SJCRH30 (cell line): ENCODE data around the gene TBC1D22A. TPM values are rescaled to one million over a fixed set of nuclear protein-coding genes. Genes with fewer than 3 reads are reported as not detected.

ENCODE experiments used
- DNase-seq, 2 experiments: peaks; one replicate each; pipeline ENCODE4 v3.0.0-alpha.2; 2015 to 2020
- H3K27ac ChIP-seq: fragments of 250-450 bp; sonication (Bioruptor Pico); 2 replicates; pipeline ENCODE4 v1.5.1; 2020; ENCODE audit warnings: mild to moderate bottlenecking, moderate library complexity
- H3K27me3 ChIP-seq: fragments of 250-450 bp; sonication (Bioruptor Pico); 2 replicates; pipeline ENCODE4 v1.5.1; 2020; ENCODE audit warnings: mild to moderate bottlenecking, moderate library complexity
- H3K36me3 ChIP-seq: fragments of 250-450 bp; sonication (Bioruptor Pico); 2 replicates; pipeline ENCODE4 v1.5.1; 2020; ENCODE audit warnings: mild to moderate bottlenecking, moderate library complexity
- H3K4me1 ChIP-seq: fragments of 250-450 bp; sonication (Bioruptor Pico); 2 replicates; pipeline ENCODE4 v1.5.1; 2020; ENCODE audit warnings: mild to moderate bottlenecking, moderate library complexity
- H3K4me3 ChIP-seq: fragments of 250-450 bp; sonication (Bioruptor Pico); 2 replicates; pipeline ENCODE4 v1.5.1; 2020; ENCODE audit warnings: mild to moderate bottlenecking, moderate library complexity
- H3K9me3 ChIP-seq: fragments of 250-450 bp; sonication (Bioruptor Pico); replicated peaks from 2 replicates; pipeline ENCODE4 v1.5.1; 2020; ENCODE audit warnings: mild to moderate bottlenecking, moderate library complexity
- total RNA-seq: library from RNA; depleted of rRNA; stranded (reverse); fragments of >200 nt; shearing (Covaris generic); gene quantifications from 2 replicates; pipeline ENCODE4 v1.2.3, GENCODE V29; 2014

Gene TBC1D22A
- total RNA-seq, 1 experiment from 2014 or later = 8.9 TPM

GRCh38 chr22:47189056-47189916 lies 426.8 kb downstream of the TBC1D22A start:
- no peak overlapping the region for H3K27ac ChIP-seq
- H3K36me3 ChIP-seq = no peaks in the 10 kb centered on the region
- no peaks in the 10 kb centered on the region for H3K27me3 ChIP-seq
- no peak overlapping the region for H3K4me3 ChIP-seq
- no peaks in the 10 kb centered on the region; the same call in 1 of the 2 replicates for H3K9me3 ChIP-seq
- H3K4me1 ChIP-seq = no peaks in the 10 kb centered on the region
- DNase-seq = no peak

DNA sequence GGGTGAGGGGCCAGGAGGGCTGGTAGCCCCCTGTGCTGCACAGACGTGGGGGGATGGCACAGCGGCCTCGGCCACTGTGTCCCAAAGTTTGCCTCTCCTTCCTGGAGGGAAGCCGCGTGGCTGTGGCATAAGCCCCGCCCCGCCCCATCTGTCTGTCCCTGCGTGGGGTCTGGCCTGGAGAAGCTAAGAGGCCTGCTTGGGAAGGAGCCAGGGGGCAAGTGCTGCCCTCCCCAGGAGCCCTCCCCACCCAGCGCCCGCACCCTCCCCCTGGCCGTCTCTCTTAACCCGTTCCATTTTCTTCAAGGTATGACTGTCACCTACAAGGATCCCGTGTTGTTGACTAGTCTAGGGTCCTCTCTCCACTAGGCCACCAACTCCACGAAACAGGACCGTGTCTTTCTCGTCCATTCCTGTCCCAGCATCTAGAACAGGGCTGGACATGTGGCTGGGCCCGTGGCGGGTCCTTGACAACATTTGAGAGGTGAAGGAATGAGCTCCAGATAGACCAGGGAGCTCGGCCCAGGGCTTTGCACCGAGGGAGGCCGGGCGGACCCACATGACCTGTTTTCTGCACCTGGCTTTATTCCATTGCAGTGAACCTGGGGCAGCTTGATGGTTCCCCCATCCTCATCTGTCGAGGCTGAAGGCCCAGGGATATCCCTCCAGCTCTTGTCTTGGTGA lies 428.0 kb downstream of the TBC1D22A start:
- no peaks in the 10 kb centered on the region for H3K4me1 ChIP-seq
- no peaks in the 10 kb centered on the region for H3K27me3 ChIP-seq
- H3K4me3 ChIP-seq = no peak overlapping the region
- H3K36me3 ChIP-seq = no peaks in the 10 kb centered on the region
- H3K9me3 ChIP-seq = no peaks in the 10 kb centered on the region; the same call in 1 of the 2 replicates
- DNase-seq = no peak
- no peak overlapping the region for H3K27ac ChIP-seq

GRCh38 chr22:47190957-47191670 lies 428.7 kb downstream of the TBC1D22A start:
- Histone ChIP-seq H3K4me1 (no peaks in the 10 kb centered on the region), H3K4me3 (no peak overlapping the region), H3K27me3 (no peaks in the 10 kb centered on the region), H3K27ac (no peak overlapping the region), H3K9me3 (no peaks in the 10 kb centered on the region; the same call in 1 of the 2 replicates), H3K36me3 (no peaks in the 10 kb centered on the region)
- DNase-seq = no peak

- Histone ChIP-seq H3K36me3 (no peaks in the 10 kb centered on the region), H3K4me1 (no peaks in the 10 kb centered on the region), H3K27me3 (no peaks in the 10 kb centered on the region), H3K27ac (no peak overlapping the region), H3K9me3 (no peaks in the 10 kb centered on the region), H3K4me3 (no peak overlapping the region)
- no peak for DNase-seq
Measured at GRCh38 chr22:47191671-47192650, 429.5 kb downstream of the TBC1D22A start.

- DNase-seq = no peak
- Histone ChIP-seq H3K4me1 (no peaks in the 10 kb centered on the region), H3K9me3 (no peaks in the 10 kb centered on the region), H3K4me3 (no peak overlapping the region), H3K36me3 (no peaks in the 10 kb centered on the region), H3K27me3 (no peaks in the 10 kb centered on the region), H3K27ac (no peak overlapping the region)
Measured at GRCh38 chr22:47192651-47193437, 430.4 kb downstream of the TBC1D22A start.

DNA sequence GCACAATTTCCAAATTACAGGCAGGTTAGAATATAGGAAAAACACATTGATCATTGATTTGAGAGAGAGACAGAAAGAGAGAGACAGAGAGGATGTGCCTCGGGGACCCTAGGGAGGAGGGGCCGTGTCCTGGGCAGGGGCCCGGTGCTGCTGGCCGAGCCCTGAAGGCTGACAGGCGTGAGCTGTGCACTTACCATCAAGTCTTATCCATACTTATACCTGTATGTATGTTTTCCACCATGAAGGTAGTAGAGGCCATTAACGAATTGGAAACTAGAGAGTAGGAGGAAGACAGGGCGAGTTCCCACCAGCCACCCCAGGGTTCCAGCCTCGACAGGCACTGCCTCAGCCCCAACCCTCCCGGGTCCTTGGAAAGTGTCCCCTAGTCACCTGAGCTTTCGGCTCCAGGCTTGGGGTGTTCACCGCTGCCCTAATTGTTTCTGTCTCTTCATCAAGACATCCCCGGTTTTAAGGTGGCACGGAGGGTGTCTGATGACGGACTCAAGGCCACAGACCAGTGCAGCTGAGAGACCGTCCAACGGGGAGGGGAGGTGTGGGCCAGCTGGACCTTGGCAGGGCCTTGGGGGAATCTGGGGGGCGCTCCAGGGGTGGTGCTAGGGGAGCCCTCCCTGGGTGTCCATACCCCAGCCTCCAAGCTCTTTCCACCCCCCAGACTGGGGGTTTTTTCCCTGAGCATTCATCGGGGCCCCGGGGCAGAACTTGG lies 431.3 kb downstream of the TBC1D22A start:
- no peak for DNase-seq
- Histone ChIP-seq H3K9me3 (no peaks in the 10 kb centered on the region), H3K27me3 (no peaks in the 10 kb centered on the region), H3K4me3 (no peak overlapping the region), H3K36me3 (no peaks in the 10 kb centered on the region), H3K4me1 (no peaks in the 10 kb centered on the region), H3K27ac (no peak overlapping the region)

GRCh38 chr22:47194476-47195155 lies 432.2 kb downstream of the TBC1D22A start:
- Histone ChIP-seq H3K4me3 (no peak overlapping the region), H3K27me3 (no peaks in the 10 kb centered on the region), H3K9me3 (no peaks in the 10 kb centered on the region), H3K36me3 (no peaks in the 10 kb centered on the region), H3K4me1 (no peaks in the 10 kb centered on the region), H3K27ac (no peak overlapping the region)
- DNase-seq = no peak

DNA sequence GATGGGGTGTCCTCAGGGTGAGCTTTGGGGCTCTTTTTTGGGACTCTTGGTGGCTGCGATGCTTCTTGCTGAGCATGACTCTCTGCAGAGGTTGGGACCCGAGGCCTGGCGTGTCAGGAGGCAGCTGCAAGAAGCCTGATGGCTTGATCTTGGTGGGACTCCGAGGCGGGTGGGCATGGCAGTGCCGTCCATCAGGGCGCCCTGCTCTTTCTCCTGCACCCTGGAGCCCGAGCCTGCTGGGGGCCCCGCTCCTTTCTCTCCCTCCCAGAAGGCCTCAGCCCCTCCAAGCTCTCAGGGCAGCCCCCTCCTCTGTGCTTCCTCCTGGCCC lies 432.7 kb downstream of the TBC1D22A start:
- no peaks in the 10 kb centered on the region for H3K9me3 ChIP-seq
- no peaks in the 10 kb centered on the region for H3K36me3 ChIP-seq
- no peak overlapping the region for H3K27ac ChIP-seq
- no peak overlapping the region for H3K4me3 ChIP-seq
- no peaks in the 10 kb centered on the region for H3K27me3 ChIP-seq
- H3K4me1 ChIP-seq = no peaks in the 10 kb centered on the region
- no peak for DNase-seq

- no peaks in the 10 kb centered on the region for H3K36me3 ChIP-seq
- no peaks in the 10 kb centered on the region for H3K27me3 ChIP-seq
- DNase-seq = no peak
- H3K4me1 ChIP-seq = no peaks in the 10 kb centered on the region
- H3K9me3 ChIP-seq = no peaks in the 10 kb centered on the region
- H3K4me3 ChIP-seq = no peak overlapping the region
- H3K27ac ChIP-seq = no peak overlapping the region
Measured at GRCh38 chr22:47195484-47196165, 433.2 kb downstream of the TBC1D22A start.

- Histone ChIP-seq H3K4me1 (no peaks in the 10 kb centered on the region), H3K27me3 (no peaks in the 10 kb centered on the region), H3K36me3 (no peaks in the 10 kb centered on the region), H3K4me3 (no peak overlapping the region), H3K9me3 (no peaks in the 10 kb centered on the region), H3K27ac (no peak overlapping the region)
- DNase-seq = no peak
Measured at GRCh38 chr22:47196166-47196849, 433.9 kb downstream of the TBC1D22A start.

GRCh38 chr22:47196881-47197772 lies 434.7 kb downstream of the TBC1D22A start:
- Histone ChIP-seq H3K27me3 (no peaks in the 10 kb centered on the region), H3K4me3 (no peak overlapping the region), H3K36me3 (no peaks in the 10 kb centered on the region), H3K4me1 (no peaks in the 10 kb centered on the region), H3K9me3 (no peaks in the 10 kb centered on the region), H3K27ac (no peak overlapping the region)
- no peak for DNase-seq
